WTC11 (cell line): ENCODE data around the gene EOGT. TPM values are rescaled to one million over a fixed set of nuclear protein-coding genes. Genes with fewer than 3 reads are reported as not detected.

Experiments used
- MXD4 ChIP-seq: fragments of 250-450 bp; sonication (Bioruptor Pico); IDR thresholded peaks from 2 replicates; pipeline ENCODE4 v1.8.0; 2021; ENCODE audit warnings: mild to moderate bottlenecking, moderate library complexity, borderline replicate concordance
- MYBL2 ChIP-seq: sonication (generic); formaldehyde crosslinking; IDR thresholded peaks from 2 replicates; pipeline ENCODE4 v1.8.1; 2023; ENCODE audit warnings: mild to moderate bottlenecking, moderate library complexity, missing genetic modification reagents
- PRRX2 ChIP-seq: fragments of 250-450 bp; sonication (Bioruptor Pico); IDR thresholded peaks from 2 replicates; pipeline ENCODE4 v1.8.0; 2021; ENCODE audit warnings: mild to moderate bottlenecking
- SMAD4 ChIP-seq: sonication (generic); formaldehyde crosslinking; IDR thresholded peaks from 2 replicates; pipeline ENCODE4 v1.8.0; 2022; ENCODE audit warnings: mild to moderate bottlenecking, missing genetic modification reagents
- TP53 ChIP-seq: sonication (generic); formaldehyde crosslinking; IDR thresholded peaks from 2 replicates; pipeline ENCODE4 v1.8.1; 2023; ENCODE audit warnings: mild to moderate bottlenecking, missing genetic modification reagents
- ZNF219 ChIP-seq: sonication (generic); formaldehyde crosslinking; IDR thresholded peaks from 2 replicates; pipeline ENCODE4 v1.8.0; 2023; ENCODE audit warnings: missing genetic modification reagents, mild to moderate bottlenecking, borderline replicate concordance
- ZNF263 ChIP-seq: sonication (generic); formaldehyde crosslinking; IDR thresholded peaks from 2 replicates; pipeline ENCODE4 v1.8.1; 2022; ENCODE audit warnings: low read depth, mild to moderate bottlenecking, moderate library complexity, missing genetic modification reagents
- ZNF671 ChIP-seq: fragments of 250-450 bp; sonication (Bioruptor Pico); IDR thresholded peaks from 2 replicates; pipeline ENCODE4 v1.8.0; 2021; ENCODE audit warnings: mild to moderate bottlenecking
- total RNA-seq: library from RNA; stranded (reverse); gene quantifications from 3 replicates; pipeline ENCODE4 v1.2.3, GENCODE V29; 2021
- TF ChIP-seq, protein P1 (sequence below): sonication (generic); formaldehyde crosslinking; IDR thresholded peaks from 2 replicates; pipeline ENCODE4 v1.8.1; 2022; ENCODE audit warnings: low read depth, missing genetic modification reagents, borderline replicate concordance
- TF ChIP-seq, protein P2 (sequence below): sonication (generic); formaldehyde crosslinking; IDR thresholded peaks from 2 replicates; pipeline ENCODE4 v1.8.1; 2023; ENCODE audit warnings: mild to moderate bottlenecking, missing genetic modification reagents
- TF ChIP-seq, protein P3 (sequence below): sonication (generic); formaldehyde crosslinking; IDR thresholded peaks from 2 replicates; pipeline ENCODE4 v1.8.0; 2022; ENCODE audit warnings: mild to moderate bottlenecking, missing genetic modification reagents
- TF ChIP-seq, protein P4 (sequence below): fragments of 250-450 bp; sonication (Bioruptor Pico); IDR thresholded peaks from 2 replicates; pipeline ENCODE4 v1.9.0; 2021; ENCODE audit warnings: moderate library complexity, mild to moderate bottlenecking, inconsistent platforms, borderline replicate concordance
- TF ChIP-seq, protein P5 (sequence below): sonication (generic); formaldehyde crosslinking; IDR thresholded peaks from 2 replicates; pipeline ENCODE4 v1.8.1; 2022; ENCODE audit warnings: mild to moderate bottlenecking, missing genetic modification reagents, moderate library complexity, borderline replicate concordance
- TF ChIP-seq, protein P6 (sequence below): fragments of 250-450 bp; sonication (Bioruptor Pico); IDR thresholded peaks from 2 replicates; pipeline ENCODE4 v1.9.0; 2021; ENCODE audit warnings: mild to moderate bottlenecking
- TF ChIP-seq, protein P7 (sequence below): sonication (generic); formaldehyde crosslinking; IDR thresholded peaks from 2 replicates; pipeline ENCODE4 v1.8.0; 2023; ENCODE audit warnings: missing genetic modification reagents
- TF ChIP-seq, protein P8 (sequence below): sonication (generic); formaldehyde crosslinking; IDR thresholded peaks from 2 replicates; pipeline ENCODE4 v1.8.1; 2023; ENCODE audit warnings: mild to moderate bottlenecking, missing genetic modification reagents
- TF ChIP-seq, protein P9 (sequence below): sonication (generic); formaldehyde crosslinking; conservative IDR thresholded peaks from 2 replicates; pipeline ENCODE4 v1.8.1; 2022; ENCODE audit warnings: mild to moderate bottlenecking, missing genetic modification reagents
- TF ChIP-seq, protein P10 (sequence below): fragments of 250-450 bp; sonication (Bioruptor Pico); IDR thresholded peaks from 2 replicates; pipeline ENCODE4 v2.1.2; 2022; ENCODE audit warnings: mild to moderate bottlenecking, moderate library complexity
- TF ChIP-seq, protein P11 (sequence below): fragments of 250-450 bp; sonication (Bioruptor Pico); IDR thresholded peaks from 2 replicates; pipeline ENCODE4 v1.9.0; 2021; ENCODE audit warnings: mild to moderate bottlenecking, borderline replicate concordance

The EOGT gene
- total RNA-seq, 1 experiment from 2014 or later: 32.9 TPM

DNA sequence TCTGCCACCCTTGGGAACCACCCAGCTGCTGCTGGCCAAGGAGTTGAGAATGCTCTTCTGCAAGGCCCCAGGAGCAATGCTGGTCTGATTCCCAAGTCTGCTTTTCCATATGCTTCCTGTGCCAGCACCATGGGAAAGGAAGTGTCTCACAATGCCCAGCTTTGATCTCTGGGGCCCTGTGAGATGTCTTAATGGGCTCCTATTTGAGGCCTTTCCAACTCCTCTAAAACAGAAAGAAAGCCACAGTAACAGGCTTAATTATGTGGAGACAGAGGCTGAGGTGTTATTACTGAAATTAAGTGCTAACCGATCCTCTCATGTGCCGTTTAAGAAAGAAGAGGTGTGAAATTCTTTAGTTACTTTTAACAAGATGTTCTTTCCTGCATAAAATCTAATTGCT is 4.5 kb downstream of the EOGT start (continued):
- TF ChIP-seq, protein P1, sequence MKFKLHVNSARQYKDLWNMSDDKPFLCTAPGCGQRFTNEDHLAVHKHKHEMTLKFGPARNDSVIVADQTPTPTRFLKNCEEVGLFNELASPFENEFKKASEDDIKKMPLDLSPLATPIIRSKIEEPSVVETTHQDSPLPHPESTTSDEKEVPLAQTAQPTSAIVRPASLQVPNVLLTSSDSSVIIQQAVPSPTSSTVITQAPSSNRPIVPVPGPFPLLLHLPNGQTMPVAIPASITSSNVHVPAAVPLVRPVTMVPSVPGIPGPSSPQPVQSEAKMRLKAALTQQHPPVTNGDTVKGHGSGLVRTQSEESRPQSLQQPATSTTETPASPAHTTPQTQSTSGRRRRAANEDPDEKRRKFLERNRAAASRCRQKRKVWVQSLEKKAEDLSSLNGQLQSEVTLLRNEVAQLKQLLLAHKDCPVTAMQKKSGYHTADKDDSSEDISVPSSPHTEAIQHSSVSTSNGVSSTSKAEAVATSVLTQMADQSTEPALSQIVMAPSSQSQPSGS (CRISPR knock-in tag): no peak
- TF ChIP-seq ZNF263 (CRISPR knock-in tag) (no peak), PRRX2 (CRISPR knock-in tag) (0 out of 2 replicates have a peak, but pooled peaks have one; percentile 49), MXD4 (CRISPR knock-in tag) (no peak), ZNF671 (no peak), TP53 (no peak), ZNF219 (CRISPR knock-in tag) (no peak), MYBL2 (CRISPR knock-in tag) (no peak), SMAD4 (CRISPR knock-in tag) (no peak)
- TF ChIP-seq, protein P2, sequence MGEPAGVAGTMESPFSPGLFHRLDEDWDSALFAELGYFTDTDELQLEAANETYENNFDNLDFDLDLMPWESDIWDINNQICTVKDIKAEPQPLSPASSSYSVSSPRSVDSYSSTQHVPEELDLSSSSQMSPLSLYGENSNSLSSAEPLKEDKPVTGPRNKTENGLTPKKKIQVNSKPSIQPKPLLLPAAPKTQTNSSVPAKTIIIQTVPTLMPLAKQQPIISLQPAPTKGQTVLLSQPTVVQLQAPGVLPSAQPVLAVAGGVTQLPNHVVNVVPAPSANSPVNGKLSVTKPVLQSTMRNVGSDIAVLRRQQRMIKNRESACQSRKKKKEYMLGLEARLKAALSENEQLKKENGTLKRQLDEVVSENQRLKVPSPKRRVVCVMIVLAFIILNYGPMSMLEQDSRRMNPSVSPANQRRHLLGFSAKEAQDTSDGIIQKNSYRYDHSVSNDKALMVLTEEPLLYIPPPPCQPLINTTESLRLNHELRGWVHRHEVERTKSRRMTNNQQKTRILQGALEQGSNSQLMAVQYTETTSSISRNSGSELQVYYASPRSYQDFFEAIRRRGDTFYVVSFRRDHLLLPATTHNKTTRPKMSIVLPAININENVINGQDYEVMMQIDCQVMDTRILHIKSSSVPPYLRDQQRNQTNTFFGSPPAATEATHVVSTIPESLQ (CRISPR knock-in tag): no peak
- TF ChIP-seq, protein P3, sequence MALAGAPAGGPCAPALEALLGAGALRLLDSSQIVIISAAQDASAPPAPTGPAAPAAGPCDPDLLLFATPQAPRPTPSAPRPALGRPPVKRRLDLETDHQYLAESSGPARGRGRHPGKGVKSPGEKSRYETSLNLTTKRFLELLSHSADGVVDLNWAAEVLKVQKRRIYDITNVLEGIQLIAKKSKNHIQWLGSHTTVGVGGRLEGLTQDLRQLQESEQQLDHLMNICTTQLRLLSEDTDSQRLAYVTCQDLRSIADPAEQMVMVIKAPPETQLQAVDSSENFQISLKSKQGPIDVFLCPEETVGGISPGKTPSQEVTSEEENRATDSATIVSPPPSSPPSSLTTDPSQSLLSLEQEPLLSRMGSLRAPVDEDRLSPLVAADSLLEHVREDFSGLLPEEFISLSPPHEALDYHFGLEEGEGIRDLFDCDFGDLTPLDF: no peak
- TF ChIP-seq, protein P4, sequence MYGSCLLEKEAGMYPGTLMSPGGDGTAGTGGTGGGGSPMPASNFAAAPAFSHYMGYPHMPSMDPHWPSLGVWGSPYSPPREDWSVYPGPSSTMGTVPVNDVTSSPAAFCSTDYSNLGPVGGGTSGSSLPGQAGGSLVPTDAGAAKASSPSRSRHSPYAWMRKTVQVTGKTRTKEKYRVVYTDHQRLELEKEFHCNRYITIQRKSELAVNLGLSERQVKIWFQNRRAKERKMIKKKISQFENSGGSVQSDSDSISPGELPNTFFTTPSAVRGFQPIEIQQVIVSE: no peak
- TF ChIP-seq, protein P5, sequence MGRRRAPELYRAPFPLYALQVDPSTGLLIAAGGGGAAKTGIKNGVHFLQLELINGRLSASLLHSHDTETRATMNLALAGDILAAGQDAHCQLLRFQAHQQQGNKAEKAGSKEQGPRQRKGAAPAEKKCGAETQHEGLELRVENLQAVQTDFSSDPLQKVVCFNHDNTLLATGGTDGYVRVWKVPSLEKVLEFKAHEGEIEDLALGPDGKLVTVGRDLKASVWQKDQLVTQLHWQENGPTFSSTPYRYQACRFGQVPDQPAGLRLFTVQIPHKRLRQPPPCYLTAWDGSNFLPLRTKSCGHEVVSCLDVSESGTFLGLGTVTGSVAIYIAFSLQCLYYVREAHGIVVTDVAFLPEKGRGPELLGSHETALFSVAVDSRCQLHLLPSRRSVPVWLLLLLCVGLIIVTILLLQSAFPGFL (CRISPR knock-in tag): no peak
- TF ChIP-seq, protein P6, sequence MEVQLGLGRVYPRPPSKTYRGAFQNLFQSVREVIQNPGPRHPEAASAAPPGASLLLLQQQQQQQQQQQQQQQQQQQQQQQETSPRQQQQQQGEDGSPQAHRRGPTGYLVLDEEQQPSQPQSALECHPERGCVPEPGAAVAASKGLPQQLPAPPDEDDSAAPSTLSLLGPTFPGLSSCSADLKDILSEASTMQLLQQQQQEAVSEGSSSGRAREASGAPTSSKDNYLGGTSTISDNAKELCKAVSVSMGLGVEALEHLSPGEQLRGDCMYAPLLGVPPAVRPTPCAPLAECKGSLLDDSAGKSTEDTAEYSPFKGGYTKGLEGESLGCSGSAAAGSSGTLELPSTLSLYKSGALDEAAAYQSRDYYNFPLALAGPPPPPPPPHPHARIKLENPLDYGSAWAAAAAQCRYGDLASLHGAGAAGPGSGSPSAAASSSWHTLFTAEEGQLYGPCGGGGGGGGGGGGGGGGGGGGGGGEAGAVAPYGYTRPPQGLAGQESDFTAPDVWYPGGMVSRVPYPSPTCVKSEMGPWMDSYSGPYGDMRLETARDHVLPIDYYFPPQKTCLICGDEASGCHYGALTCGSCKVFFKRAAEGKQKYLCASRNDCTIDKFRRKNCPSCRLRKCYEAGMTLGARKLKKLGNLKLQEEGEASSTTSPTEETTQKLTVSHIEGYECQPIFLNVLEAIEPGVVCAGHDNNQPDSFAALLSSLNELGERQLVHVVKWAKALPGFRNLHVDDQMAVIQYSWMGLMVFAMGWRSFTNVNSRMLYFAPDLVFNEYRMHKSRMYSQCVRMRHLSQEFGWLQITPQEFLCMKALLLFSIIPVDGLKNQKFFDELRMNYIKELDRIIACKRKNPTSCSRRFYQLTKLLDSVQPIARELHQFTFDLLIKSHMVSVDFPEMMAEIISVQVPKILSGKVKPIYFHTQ (CRISPR knock-in tag): 0 out of 2 replicates have a peak, but pooled peaks have one; percentile 43
- TF ChIP-seq, protein P7, sequence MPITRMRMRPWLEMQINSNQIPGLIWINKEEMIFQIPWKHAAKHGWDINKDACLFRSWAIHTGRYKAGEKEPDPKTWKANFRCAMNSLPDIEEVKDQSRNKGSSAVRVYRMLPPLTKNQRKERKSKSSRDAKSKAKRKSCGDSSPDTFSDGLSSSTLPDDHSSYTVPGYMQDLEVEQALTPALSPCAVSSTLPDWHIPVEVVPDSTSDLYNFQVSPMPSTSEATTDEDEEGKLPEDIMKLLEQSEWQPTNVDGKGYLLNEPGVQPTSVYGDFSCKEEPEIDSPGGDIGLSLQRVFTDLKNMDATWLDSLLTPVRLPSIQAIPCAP: no peak
- TF ChIP-seq, protein P8, sequence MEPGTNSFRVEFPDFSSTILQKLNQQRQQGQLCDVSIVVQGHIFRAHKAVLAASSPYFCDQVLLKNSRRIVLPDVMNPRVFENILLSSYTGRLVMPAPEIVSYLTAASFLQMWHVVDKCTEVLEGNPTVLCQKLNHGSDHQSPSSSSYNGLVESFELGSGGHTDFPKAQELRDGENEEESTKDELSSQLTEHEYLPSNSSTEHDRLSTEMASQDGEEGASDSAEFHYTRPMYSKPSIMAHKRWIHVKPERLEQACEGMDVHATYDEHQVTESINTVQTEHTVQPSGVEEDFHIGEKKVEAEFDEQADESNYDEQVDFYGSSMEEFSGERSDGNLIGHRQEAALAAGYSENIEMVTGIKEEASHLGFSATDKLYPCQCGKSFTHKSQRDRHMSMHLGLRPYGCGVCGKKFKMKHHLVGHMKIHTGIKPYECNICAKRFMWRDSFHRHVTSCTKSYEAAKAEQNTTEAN (CRISPR knock-in tag): no peak
- TF ChIP-seq, protein P9, sequence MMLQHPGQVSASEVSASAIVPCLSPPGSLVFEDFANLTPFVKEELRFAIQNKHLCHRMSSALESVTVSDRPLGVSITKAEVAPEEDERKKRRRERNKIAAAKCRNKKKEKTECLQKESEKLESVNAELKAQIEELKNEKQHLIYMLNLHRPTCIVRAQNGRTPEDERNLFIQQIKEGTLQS: no peak
- TF ChIP-seq, protein P10, sequence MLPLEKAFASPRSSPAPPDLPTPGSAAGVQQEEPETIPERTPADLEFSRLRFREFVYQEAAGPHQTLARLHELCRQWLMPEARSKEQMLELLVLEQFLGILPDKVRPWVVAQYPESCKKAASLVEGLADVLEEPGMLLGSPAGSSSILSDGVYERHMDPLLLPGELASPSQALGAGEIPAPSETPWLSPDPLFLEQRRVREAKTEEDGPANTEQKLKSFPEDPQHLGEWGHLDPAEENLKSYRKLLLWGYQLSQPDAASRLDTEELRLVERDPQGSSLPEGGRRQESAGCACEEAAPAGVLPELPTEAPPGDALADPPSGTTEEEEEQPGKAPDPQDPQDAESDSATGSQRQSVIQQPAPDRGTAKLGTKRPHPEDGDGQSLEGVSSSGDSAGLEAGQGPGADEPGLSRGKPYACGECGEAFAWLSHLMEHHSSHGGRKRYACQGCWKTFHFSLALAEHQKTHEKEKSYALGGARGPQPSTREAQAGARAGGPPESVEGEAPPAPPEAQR: peak; percentile 82; the same call in 1 of the 2 replicates
- TF ChIP-seq, protein P11, sequence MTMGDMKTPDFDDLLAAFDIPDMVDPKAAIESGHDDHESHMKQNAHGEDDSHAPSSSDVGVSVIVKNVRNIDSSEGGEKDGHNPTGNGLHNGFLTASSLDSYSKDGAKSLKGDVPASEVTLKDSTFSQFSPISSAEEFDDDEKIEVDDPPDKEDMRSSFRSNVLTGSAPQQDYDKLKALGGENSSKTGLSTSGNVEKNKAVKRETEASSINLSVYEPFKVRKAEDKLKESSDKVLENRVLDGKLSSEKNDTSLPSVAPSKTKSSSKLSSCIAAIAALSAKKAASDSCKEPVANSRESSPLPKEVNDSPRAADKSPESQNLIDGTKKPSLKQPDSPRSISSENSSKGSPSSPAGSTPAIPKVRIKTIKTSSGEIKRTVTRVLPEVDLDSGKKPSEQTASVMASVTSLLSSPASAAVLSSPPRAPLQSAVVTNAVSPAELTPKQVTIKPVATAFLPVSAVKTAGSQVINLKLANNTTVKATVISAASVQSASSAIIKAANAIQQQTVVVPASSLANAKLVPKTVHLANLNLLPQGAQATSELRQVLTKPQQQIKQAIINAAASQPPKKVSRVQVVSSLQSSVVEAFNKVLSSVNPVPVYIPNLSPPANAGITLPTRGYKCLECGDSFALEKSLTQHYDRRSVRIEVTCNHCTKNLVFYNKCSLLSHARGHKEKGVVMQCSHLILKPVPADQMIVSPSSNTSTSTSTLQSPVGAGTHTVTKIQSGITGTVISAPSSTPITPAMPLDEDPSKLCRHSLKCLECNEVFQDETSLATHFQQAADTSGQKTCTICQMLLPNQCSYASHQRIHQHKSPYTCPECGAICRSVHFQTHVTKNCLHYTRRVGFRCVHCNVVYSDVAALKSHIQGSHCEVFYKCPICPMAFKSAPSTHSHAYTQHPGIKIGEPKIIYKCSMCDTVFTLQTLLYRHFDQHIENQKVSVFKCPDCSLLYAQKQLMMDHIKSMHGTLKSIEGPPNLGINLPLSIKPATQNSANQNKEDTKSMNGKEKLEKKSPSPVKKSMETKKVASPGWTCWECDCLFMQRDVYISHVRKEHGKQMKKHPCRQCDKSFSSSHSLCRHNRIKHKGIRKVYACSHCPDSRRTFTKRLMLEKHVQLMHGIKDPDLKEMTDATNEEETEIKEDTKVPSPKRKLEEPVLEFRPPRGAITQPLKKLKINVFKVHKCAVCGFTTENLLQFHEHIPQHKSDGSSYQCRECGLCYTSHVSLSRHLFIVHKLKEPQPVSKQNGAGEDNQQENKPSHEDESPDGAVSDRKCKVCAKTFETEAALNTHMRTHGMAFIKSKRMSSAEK: 0 out of 2 replicates have a peak, but pooled peaks have one; percentile 77
